Fibroblast of skin of abdomen (primary cell): ENCODE data around the gene CUEDC1.

Source experiments
- DNase-seq: peaks from one replicate; pipeline ENCODE4 v3.0.0-alpha.2; 2013

Gene CUEDC1

GRCh38 chr17:57832314-57833178 lies 122.7 kb downstream of the CUEDC1 start:
- DNase-seq = no peak

DNA sequence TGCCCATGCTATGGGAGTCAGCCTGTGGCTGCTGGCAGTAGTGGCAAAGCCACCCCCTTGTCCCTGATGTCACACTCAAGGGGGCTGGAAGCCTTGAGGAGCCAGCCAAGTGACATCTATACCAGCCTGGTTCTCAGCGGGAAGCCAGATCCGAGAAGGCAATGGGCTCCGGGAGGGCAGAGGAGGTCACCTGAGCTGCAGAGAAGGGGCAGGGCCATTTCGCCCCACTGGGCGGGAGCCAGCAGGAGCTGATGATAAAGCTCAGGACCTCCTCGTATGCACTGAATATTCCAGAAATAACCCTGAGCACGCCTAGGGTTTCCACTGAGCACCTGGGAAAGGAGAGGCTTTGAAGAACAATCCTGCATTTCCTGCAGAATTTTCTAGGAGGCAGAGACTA lies 124.3 kb downstream of the CUEDC1 start:
- DNase-seq = no peak

DNA sequence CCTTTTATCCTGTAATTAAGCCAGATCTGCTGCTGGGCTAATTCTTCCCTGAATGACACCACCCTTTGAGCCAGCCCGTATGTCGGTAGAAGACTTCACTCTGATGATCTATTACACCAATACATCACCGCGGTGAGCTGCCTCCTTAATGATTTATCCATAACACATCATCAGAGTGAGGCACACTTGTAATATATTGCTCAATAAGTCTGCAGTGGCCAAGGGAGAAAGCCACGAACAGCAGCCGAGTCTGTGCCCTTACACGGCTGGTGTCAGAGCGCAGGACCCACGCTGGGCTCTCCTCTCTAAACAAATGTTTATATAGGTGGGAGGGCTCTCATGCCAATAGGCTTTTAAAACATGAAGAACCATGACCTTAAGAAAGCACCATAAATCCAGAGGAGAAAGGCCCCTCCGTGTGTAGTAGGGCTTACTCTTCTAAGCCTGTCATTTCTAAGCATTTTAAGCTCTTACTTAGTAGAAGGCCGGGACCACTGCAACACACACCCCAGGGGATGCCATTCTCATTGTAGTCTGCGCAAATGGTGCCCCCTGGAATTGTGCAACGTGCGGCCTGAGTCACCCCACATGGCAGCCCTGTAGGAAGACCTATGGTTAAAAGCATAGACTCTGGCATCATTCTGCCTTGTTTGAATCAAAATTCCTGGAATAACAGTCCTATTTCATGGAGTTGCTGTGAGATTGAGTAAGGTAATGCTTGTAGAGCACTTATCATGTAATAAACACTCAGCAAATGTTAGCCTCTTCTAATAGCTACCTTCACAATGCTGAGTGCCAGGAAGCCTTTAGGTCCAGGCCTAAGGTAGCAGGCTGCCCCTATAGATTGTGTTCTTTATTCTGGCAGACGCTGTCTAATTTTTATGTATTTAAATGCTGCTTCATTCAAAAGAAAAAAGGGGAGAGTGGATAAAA lies 131.5 kb downstream of the CUEDC1 start:
- DNase-seq = peak; percentile 72

- DNase-seq = no peak
These were observed 135.3 kb downstream of the CUEDC1 start for GRCh38 chr17:57819867-57820266.

- no peak for DNase-seq
These were observed 135.9 kb downstream of the CUEDC1 start for GRCh38 chr17:57819285-57819684.

GRCh38 chr17:57818066-57818465 lies 137.1 kb downstream of the CUEDC1 start:
- no peak for DNase-seq

GRCh38 chr17:57817299-57817698 lies 137.9 kb downstream of the CUEDC1 start:
- DNase-seq = no peak

DNA sequence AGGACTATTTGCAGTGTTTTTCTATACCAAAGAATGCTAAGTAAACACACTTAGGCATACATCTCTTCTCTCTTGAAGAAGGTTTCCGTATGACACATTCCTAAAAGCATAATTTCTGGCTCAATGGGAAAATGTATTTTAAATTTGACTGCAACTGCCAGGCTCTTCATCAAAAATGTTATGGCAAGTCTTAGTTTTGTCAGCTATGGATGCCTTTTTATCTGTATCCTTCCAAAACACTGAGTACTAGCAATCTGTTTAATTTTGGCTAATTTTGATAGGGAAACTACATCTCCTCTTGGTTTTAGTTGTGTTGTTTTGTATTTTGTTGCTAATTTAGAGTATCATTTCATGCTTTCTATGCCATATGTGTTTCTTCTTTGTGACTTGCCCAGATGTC lies 140.8 kb downstream of the CUEDC1 start:
- DNase-seq = no peak

- DNase-seq = no peak
These were observed 143.5 kb downstream of the CUEDC1 start for GRCh38 chr17:57811638-57812280.
